ENCODE results near the gene ZCCHC24. TPM values are rescaled to one million over a fixed set of nuclear protein-coding genes. Genes with fewer than 3 reads are reported as not detected.
"Not testable (repeated sequence)": the region's sequence is repeated elsewhere in the genome, so short reads cannot be mapped to it uniquely, and the experiment has no call there.

ZCCHC24 gene
- total RNA-seq, 1 donor from 2014 or later = 1.6 TPM

DNA sequence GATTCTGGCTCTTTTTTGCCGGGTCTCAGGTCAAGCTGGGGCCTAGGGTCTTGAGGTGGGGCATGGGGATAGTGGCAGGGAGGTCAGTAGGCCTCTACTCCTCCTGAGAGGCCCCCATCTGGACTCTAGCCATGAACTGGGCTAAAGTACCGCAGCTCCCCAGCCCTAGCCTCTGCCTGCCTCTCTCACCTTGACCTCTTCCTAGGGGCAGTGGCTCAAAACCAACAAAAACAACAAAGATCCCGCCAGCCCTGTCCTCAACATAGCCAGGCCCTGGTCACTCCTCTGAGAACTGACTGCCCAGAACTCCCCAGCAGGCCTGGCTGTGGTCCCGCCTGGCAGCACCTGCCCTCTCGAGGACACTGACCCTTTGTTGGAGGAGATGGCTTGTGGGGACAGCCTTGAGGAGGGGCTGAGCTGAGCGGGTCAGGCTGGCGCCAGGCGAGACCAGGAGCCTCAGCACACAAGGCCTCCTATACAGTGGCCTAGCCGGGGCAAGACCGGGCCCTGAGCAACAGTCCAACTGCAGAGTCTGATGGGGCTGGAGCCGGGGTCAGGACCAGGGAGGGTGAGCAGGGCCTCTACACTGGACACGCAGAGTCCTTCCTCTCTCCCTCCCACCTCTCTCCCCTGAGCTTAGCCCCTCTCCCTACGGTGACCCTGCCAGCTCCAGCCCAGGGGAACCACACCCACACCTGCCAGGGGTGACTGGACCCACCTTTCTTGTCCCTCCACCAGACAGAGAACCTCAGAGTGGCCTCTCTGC lies 109.8 kb downstream of the ZCCHC24 start:
- TF ChIP-seq CTCF (IDR thresholded peaks at IDR 0.05; ENCODE audit: unreplicated experiment) = no peak
- H3K4me3 Mint-ChIP-seq (ENCODE audit: low read depth) = no peak overlapping the region
- no peak for DNase-seq (ENCODE audit: low spot score, unreplicated experiment)
- H3K9me3 Mint-ChIP-seq (ENCODE audit: low read depth) = no peaks in the 10 kb centered on the region
- H3K27me3 Mint-ChIP-seq = peaks cover 19% of the 10 kb centered on the region
- H3K27ac Mint-ChIP-seq = no peak overlapping the region
- no peaks in the 10 kb centered on the region for H3K36me3 Mint-ChIP-seq (ENCODE audit: insufficient read depth)
- H3K4me1 Mint-ChIP-seq (ENCODE audit: low read depth) = no peaks in the 10 kb centered on the region

- Mint-ChIP-seq H3K4me1 (ENCODE audit: low read depth) (no peaks in the 10 kb centered on the region), H3K9me3 (ENCODE audit: low read depth) (no peaks in the 10 kb centered on the region), H3K36me3 (ENCODE audit: insufficient read depth) (no peaks in the 10 kb centered on the region), H3K27ac (no peak overlapping the region), H3K27me3 (peaks cover 19% of the 10 kb centered on the region), H3K4me3 (ENCODE audit: low read depth) (no peak overlapping the region)
- no peak for DNase-seq (ENCODE audit: low spot score, unreplicated experiment)
- TF ChIP-seq CTCF (IDR thresholded peaks at IDR 0.05; ENCODE audit: unreplicated experiment) = no peak
These were observed 110.3 kb downstream of the ZCCHC24 start for GRCh38 chr10:79335094-79335469.

DNA sequence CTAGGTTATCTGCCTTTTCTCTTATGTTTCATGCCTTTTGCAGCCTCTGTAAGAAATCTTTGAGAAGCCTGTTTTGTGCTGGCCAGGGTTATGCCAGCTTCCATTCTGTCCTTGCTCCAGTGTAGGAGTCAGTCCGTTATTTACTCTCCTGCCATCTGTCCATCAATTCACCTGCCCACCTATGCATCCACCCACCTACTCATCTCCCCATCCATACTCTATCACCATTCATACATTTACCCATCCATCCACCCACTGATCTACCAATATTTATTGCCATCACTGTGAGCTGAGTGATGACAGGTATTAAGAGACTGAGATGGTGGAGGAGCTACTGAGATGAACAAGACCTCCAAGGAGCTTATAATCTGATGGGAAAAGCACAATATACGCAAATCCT lies 110.9 kb downstream of the ZCCHC24 start:
- no peak overlapping the region for H3K4me3 Mint-ChIP-seq (ENCODE audit: low read depth)
- DNase-seq (ENCODE audit: low spot score, unreplicated experiment) = no peak
- H3K27ac Mint-ChIP-seq = no peak overlapping the region
- H3K9me3 Mint-ChIP-seq (ENCODE audit: low read depth) = no peaks in the 10 kb centered on the region
- H3K27me3 Mint-ChIP-seq = peaks cover 24% of the 10 kb centered on the region
- no peaks in the 10 kb centered on the region for H3K4me1 Mint-ChIP-seq (ENCODE audit: low read depth)
- no peak for TF ChIP-seq CTCF (IDR thresholded peaks at IDR 0.05; ENCODE audit: unreplicated experiment)
- no peaks in the 10 kb centered on the region for H3K36me3 Mint-ChIP-seq (ENCODE audit: insufficient read depth)

DNA sequence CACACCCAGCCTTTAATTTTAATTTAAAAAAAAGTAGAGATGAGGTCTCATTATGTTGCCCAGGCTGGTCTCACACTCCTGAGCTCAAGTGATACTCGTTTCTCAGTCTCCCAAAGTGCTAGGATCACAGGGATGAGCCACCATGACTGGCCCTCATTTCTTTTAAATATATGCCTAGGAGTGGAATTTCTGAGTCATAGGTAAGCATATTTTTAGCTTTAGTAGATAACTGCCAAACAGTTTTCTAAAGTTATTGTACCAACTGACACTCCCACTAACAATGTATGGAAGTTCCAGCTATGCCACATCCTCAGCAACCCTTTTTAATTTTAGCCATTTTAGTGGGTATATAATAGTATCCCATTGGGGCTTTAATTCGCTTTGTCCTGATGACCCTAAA lies 111.9 kb downstream of the ZCCHC24 start:
- Mint-ChIP-seq H3K4me1 (ENCODE audit: low read depth) (no peaks in the 10 kb centered on the region), H3K27ac (no peak overlapping the region), H3K27me3 (peaks cover 24% of the 10 kb centered on the region), H3K9me3 (ENCODE audit: low read depth) (no peaks in the 10 kb centered on the region), H3K4me3 (ENCODE audit: low read depth) (no peak overlapping the region), H3K36me3 (ENCODE audit: insufficient read depth) (no peaks in the 10 kb centered on the region)
- TF ChIP-seq CTCF (IDR thresholded peaks at IDR 0.05; ENCODE audit: unreplicated experiment) = no peak
- no peak for DNase-seq (ENCODE audit: low spot score, unreplicated experiment)

DNA sequence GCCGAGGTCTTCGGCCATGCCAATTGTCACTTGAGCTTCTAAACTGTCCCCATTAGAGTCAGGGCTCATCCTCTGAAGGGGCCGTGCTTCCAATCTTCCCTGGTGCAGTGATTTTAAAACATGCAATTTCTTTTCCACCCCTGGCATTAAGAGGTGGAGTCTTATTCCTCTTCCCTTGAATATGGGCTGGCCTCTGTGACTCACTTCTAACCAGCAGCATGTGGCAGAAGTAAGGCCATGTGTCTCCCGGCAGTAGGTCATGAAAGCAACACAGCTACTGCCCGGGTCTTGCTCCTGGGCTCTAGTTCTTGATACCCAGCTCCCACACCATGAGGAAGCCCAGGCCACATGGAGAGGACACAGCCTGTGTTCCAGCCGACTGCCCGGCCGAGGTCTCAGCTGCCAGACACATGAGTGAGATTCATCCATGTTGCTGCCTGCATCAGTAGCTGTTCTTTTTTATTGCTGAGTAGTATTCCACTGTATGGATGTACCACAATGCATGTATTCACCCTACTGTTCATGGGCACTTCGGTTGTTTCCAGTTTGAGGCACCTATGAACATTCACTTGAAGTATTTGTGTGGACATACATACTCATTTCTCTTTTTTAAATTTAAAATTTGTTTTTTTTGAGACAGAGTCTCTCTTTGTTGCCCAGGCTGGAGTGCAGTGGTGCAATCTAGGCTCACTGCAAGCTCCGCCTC lies 112.7 kb downstream of the ZCCHC24 start:
- H3K27me3 Mint-ChIP-seq = peaks cover 24% of the 10 kb centered on the region
- not testable (repeated sequence) for H3K4me3 Mint-ChIP-seq (ENCODE audit: low read depth); DNase-seq (ENCODE audit: low spot score, unreplicated experiment); H3K36me3 Mint-ChIP-seq (ENCODE audit: insufficient read depth); H3K9me3 Mint-ChIP-seq (ENCODE audit: low read depth); H3K4me1 Mint-ChIP-seq (ENCODE audit: low read depth); H3K27ac Mint-ChIP-seq

Other genes with a start within 250 kb of the ZCCHC24 start
- gene PPIF, start 98.2 kb downstream of the ZCCHC24 start, total RNA-seq = 35.9 and 37.1 TPM in 2 replicates
- 0.11 and 0.12 TPM in 2 replicates for gene EIF5AL1, start 66.9 kb upstream of the ZCCHC24 start, total RNA-seq
- not detected in 2 replicates for gene SFTPA2, start 114.8 kb upstream of the ZCCHC24 start, total RNA-seq
- gene SFTPA1, start 165.3 kb upstream of the ZCCHC24 start, total RNA-seq = 0.22 TPM in 1 of 2 replicates, not detected in the other

All from progenitor cell of endocrine pancreas (in vitro differentiated cells).